ENCODE measurements around the gene PRTN3. TPM values are rescaled to one million over a fixed set of nuclear protein-coding genes. Genes with fewer than 3 reads are reported as not detected.

Gene PRTN3
- total RNA-seq, 1 donor from 2014 or later, result 0.23 TPM

GRCh38 chr19:802498-803098 lies 38.2 kb upstream of the PRTN3 start:
- DNase-seq (ENCODE audit: low spot score), result no peak

GRCh38 chr19:803099-803561 lies 37.7 kb upstream of the PRTN3 start:
- no peak for ATAC-seq
- DNase-seq (ENCODE audit: low spot score), result no peak

More at GRCh38 chr19:802498-803098, 38.2 kb upstream of the PRTN3 start:
- ATAC-seq, result no peak

GRCh38 chr19:803686-804418 lies 36.9 kb upstream of the PRTN3 start:
- ATAC-seq (no peak), DNase-seq (ENCODE audit: low spot score) (no peak)

- no peak for DNase-seq (ENCODE audit: low spot score)
These were observed 36.2 kb upstream of the PRTN3 start for GRCh38 chr19:804419-805165.

GRCh38 chr19:805166-805551 lies 35.6 kb upstream of the PRTN3 start:
- no peak for ATAC-seq
- no peak for DNase-seq (ENCODE audit: low spot score)

More at GRCh38 chr19:804419-805165, 36.2 kb upstream of the PRTN3 start:
- ATAC-seq, result no peak

GRCh38 chr19:805600-806550 lies 34.9 kb upstream of the PRTN3 start:
- DNase-seq (ENCODE audit: low spot score) (no peak), ATAC-seq (no peak)

- no peak for ATAC-seq
- no peak for DNase-seq (ENCODE audit: low spot score)
These were observed 33.9 kb upstream of the PRTN3 start for GRCh38 chr19:806815-807421.

GRCh38 chr19:807627-808422 lies 33.0 kb upstream of the PRTN3 start:
- no peak for ATAC-seq
- no peak for DNase-seq (ENCODE audit: low spot score)

GRCh38 chr19:808423-808775 lies 32.4 kb upstream of the PRTN3 start:
- DNase-seq (ENCODE audit: low spot score), result no peak
- no peak for ATAC-seq

GRCh38 chr19:810077-810855 lies 30.5 kb upstream of the PRTN3 start:
- no peak for ATAC-seq

GRCh38 chr19:810883-811489 lies 29.8 kb upstream of the PRTN3 start:
- DNase-seq (ENCODE audit: low spot score), result no peak
- ATAC-seq, result no peak

More at GRCh38 chr19:810077-810855, 30.5 kb upstream of the PRTN3 start:
- no peak for DNase-seq (ENCODE audit: low spot score)

- no peak for DNase-seq (ENCODE audit: low spot score)
These were observed 29.2 kb upstream of the PRTN3 start for GRCh38 chr19:811506-812048.

GRCh38 chr19:812049-812746 lies 28.6 kb upstream of the PRTN3 start:
- DNase-seq (ENCODE audit: low spot score) (no peak), ATAC-seq (no peak)

More at GRCh38 chr19:811506-812048, 29.2 kb upstream of the PRTN3 start:
- ATAC-seq, result no peak

- DNase-seq (ENCODE audit: low spot score) (no peak), ATAC-seq (no peak)
These were observed 28.0 kb upstream of the PRTN3 start for GRCh38 chr19:812747-813218.

- DNase-seq (ENCODE audit: low spot score), result no peak
These were observed 27.3 kb upstream of the PRTN3 start for GRCh38 chr19:813219-814151.

More at GRCh38 chr19:813219-814151, 27.3 kb upstream of the PRTN3 start:
- peak; percentile 14 for ATAC-seq

Measured in left lobe of liver (tissue), 2 donors.